Tibial artery (tissue), 4 donors: ENCODE data around the gene CERK.
A peak's percentile ranks its signal among the peaks of the same experiment; 100 is the strongest.

Experiments
- DNase-seq, 2 donors: peaks; one replicate each; pipeline ENCODE4 v3.0.0-alpha.2; 2019
- H3K27ac ChIP-seq, 2 donors: fragments of 200-600 bp; sonication (generic) in 1 of 2; 1 replicate in 1 of 2; 2 replicates in 1 of 2; pipeline ENCODE4 v1.5.1; 2018 to 2019; ENCODE audit warnings: mild to moderate bottlenecking in 1 of 2
- H3K27me3 ChIP-seq, 2 donors: fragments of 200-600 bp; sonication (generic) in 1 of 2; one replicate each; pipeline versions ENCODE4 v1.5.1 to v1.6.0; 2016 to 2019
- H3K36me3 ChIP-seq, 3 donors: fragments of 200-600 bp; sonication (generic) in 2 of 3; one replicate each; pipeline ENCODE4 v1.5.1; 2016 to 2019; ENCODE audit warnings: mild to moderate bottlenecking in 2 of 3
- H3K4me1 ChIP-seq, 4 donors: fragments of 200-600 bp; sonication (generic) in 2 of 4; 1 replicate in 3 of 4; 2 replicates in 1 of 4; pipeline ENCODE4 v1.5.1; 2016 to 2019
- H3K4me3 ChIP-seq, 2 donors: fragments of 200-600 bp; sonication (generic) in 1 of 2; 1 replicate in 1 of 2; 2 replicates in 1 of 2; pipeline ENCODE4 v1.5.1; 2018 to 2019; ENCODE audit warnings: mild to moderate bottlenecking in 2 of 2
- H3K9me3 ChIP-seq, 3 donors: fragments of 200-600 bp; sonication (generic) in 1 of 3; one replicate each; pipeline ENCODE4 v1.5.1; 2016 to 2019
- intact Hi-C: fragments of 100-400 bp; cut with DNase I; formaldehyde crosslinking; loops from one replicate; pipeline ENCODE4 v1.15.0; 2023; ENCODE audit warnings: low total_unique reads
- TF ChIP-seq, protein P1 (sequence below), 2 experiments: fragments of 200-600 bp in 1 of 2; fragments of 450-650 bp in 1 of 2; IDR thresholded peaks; one replicate each; pipeline ENCODE4 v1.5.1; 2017 to 2019; ENCODE audit warnings: antibody characterized with exemption in 2 of 2, mild to moderate bottlenecking in 1 of 2, moderate library complexity in 1 of 2

CERK gene

DNA sequence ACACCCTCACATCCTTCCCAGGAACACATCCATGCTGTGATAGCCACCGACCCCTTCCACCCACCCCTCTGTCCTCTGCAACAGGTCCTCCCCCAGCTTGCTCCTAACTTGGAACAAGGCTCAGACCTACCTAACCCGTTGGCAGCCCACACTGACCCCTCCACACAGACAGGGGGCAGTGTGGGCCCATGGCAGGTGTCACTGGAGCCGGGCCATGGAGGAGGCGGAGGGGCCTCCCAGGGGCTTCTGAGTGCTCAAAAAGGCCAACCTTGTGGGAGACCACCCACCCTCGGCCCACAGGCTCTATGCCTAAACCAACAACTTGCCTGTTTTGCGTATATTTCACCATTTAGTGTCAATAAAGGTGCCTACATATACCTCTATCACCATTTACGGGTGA lies 57.0 kb downstream of the CERK start:
- Histone ChIP-seq H3K9me3 (no peaks in the 10 kb centered on the region), H3K27me3 (no peaks in the 10 kb centered on the region), H3K36me3 (peaks cover 8 to 30% (median 15%) of the 10 kb centered on the region in 3 donors), H3K4me3 (no peak overlapping the region), H3K27ac (no peak overlapping the region), H3K4me1 (peaks cover 0 to 15% (median 8%) of the 10 kb centered on the region in 4 donors)
- TF ChIP-seq, protein P1, sequence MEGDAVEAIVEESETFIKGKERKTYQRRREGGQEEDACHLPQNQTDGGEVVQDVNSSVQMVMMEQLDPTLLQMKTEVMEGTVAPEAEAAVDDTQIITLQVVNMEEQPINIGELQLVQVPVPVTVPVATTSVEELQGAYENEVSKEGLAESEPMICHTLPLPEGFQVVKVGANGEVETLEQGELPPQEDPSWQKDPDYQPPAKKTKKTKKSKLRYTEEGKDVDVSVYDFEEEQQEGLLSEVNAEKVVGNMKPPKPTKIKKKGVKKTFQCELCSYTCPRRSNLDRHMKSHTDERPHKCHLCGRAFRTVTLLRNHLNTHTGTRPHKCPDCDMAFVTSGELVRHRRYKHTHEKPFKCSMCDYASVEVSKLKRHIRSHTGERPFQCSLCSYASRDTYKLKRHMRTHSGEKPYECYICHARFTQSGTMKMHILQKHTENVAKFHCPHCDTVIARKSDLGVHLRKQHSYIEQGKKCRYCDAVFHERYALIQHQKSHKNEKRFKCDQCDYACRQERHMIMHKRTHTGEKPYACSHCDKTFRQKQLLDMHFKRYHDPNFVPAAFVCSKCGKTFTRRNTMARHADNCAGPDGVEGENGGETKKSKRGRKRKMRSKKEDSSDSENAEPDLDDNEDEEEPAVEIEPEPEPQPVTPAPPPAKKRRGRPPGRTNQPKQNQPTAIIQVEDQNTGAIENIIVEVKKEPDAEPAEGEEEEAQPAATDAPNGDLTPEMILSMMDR (IDR thresholded peaks at IDR 0.05): no peak
- intact Hi-C loops: no loop called here
- no peak for DNase-seq

DNA sequence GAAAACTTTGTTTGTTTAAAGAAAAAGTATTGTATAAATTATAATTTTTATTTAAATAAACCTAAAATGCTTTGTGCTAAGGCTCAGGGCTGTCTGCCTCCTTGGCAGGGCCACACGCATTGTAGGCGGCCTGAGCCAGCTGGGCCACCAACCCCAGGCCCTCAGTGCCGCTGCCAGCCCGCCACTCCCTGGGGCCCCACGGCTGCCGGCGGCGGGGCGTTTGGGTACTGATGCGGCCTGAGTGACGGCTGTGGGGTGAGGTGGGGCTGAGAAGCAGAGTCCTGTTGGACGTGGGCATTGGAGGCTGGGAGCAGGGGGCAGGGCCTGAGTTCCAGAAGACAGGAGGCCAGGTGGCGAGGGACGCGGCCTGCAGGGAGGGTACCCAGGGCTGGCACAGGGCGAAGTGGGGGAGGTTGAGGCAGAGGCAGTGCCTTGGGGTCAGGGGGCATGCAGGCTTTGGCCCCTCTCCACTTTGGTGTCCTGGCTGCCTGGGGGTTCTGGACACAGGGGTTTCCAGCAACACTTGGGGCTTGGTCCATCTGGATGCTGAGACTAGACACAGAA lies 58.3 kb downstream of the CERK start:
- peaks cover 0 to 15% (median 8%) of the 10 kb centered on the region in 4 donors for H3K4me1 ChIP-seq
- no peaks in the 10 kb centered on the region for H3K9me3 ChIP-seq
- peaks cover 4 to 34% (median 4%) of the 10 kb centered on the region in 3 donors for H3K36me3 ChIP-seq
- H3K27me3 ChIP-seq: no peaks in the 10 kb centered on the region
- intact Hi-C loops: no loop called here
- no peak for DNase-seq
- no peak overlapping the region for H3K27ac ChIP-seq
- TF ChIP-seq, protein P1 (IDR thresholded peaks at IDR 0.05): no peak
- H3K4me3 ChIP-seq: no peak overlapping the region

DNA sequence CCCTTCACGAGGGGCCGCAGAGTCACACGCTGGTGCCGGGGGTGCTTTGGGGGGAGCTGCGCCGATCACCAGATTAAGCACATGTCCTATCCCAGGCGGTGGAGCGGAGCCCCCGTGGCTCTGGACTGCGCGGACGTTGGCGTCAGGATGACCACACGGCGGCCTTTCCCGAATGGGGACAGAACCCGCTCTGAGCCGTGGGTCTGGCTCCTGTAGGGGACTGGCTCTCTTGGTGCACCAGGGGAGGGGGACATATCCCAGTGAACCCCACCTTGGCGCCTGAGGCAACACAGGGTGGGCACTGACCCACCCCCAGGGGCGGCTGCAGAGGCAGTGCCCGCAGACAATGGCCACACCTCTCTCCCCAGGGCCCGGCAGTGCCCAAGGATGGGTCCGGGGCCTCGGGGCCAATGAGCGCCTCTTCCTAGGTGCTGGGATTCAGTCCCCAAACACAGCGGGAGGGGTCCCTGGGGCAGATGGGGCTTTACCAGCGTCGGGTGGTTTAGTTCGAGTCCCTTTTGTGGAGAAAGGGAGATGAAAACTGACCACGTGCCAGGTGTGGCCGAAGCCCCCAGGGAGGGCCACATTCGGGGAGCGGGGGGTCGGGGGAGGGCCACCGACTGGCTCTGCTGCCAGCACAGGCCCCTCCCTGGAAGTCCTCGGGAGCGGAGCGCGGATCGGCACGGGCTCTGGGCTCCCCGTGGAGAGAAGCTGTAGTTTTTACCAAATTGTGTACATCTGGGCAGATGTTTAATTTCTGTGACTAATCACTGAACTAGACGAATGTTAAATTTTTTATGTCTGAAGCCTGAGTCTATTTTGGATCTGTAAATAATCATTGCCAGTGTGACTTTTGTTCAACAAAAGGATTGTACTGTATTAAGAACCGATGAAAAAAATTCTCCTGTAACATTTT lies 59.0 kb downstream of the CERK start:
- TF ChIP-seq, protein P1 (IDR thresholded peaks at IDR 0.05): no peak
- Histone ChIP-seq H3K36me3 (peaks cover 0 to 41% (median 2%) of the 10 kb centered on the region in 3 donors), H3K27me3 (no peaks in the 10 kb centered on the region), H3K4me1 (peaks cover 0 to 15% (median 8%) of the 10 kb centered on the region in 4 donors), H3K4me3 (no peak overlapping the region), H3K9me3 (no peaks in the 10 kb centered on the region), H3K27ac (peak overlapping the region in 1 of 2 donors; percentile 5)
- no peak for DNase-seq
- intact Hi-C loops: no loop called here

DNA sequence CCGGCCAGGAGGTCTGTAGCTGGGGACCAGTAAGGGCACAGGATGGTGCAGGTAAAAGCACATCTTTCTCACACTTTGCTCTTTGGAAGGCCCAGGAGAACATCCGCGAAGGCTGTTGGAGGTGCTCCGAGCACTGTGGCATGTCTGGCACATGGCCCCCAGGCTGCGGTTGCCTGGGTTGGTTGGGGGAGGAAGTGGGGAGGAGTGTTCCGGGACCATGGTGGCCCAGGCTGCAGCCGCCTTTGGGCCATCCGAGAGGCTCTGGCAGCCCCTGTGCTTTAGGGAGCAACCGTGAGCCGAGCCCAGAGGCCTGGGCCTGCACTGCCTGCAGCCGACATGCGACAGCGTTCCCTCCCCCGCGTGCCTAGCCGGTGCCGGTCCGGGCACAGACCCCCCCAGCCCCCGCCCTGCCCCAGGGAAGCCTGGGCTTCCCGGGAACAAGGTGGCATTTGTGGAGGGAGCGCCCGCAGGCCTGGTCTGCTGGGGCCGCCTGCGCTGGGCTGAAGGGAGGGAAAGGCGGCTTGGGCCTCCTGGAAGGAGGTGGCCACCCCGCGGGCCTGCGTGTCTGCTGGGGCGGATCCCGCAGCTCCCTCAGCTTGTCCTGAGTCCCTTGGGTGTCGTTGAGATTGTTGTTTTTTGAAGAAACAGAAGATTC lies 59.9 kb downstream of the CERK start:
- no peak for DNase-seq
- no peak overlapping the region for H3K27ac ChIP-seq
- H3K4me3 ChIP-seq: no peak overlapping the region
- H3K9me3 ChIP-seq: no peaks in the 10 kb centered on the region
- peaks cover 0 to 50% (median 0%) of the 10 kb centered on the region in 3 donors for H3K36me3 ChIP-seq
- TF ChIP-seq, protein P1 (IDR thresholded peaks at IDR 0.05): no peak
- intact Hi-C loops: no loop called here
- H3K27me3 ChIP-seq: no peaks in the 10 kb centered on the region
- H3K4me1 ChIP-seq: peaks cover 0 to 15% (median 8%) of the 10 kb centered on the region in 4 donors

DNA sequence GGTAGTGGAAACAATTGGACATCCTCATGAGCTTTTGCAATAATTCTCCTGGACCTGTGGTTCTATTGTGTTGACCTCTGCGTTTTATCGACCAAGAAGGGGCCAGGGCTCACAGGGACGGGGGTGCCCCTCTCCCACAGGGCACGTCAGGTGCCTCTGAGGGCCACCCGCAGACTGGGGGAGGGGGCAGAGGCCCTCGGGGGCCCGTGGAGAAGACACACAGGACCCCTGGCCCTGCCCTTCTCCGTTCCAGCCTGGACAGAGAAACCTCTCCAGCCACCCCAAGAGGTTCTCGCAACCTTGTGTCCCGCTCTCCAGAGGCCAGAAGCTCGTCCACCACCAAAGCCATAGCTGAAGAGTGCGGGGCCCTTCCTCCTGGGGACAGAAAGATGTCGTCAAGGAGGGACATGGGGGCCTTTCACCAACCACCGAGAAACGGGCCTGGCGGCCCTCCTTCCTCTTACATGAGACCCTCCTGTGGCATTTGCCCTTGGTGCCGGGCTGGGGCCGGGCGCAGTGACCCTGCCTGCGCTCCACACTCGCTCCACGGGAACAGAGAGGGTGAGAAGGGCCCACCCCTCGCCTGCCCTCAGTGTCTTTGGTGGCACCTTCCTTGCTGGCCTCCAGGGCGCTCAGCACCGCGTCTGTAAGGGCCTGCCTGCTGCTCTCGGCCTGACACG lies 60.6 kb downstream of the CERK start:
- H3K9me3 ChIP-seq: no peaks in the 10 kb centered on the region
- peaks cover 0 to 15% (median 8%) of the 10 kb centered on the region in 4 donors for H3K4me1 ChIP-seq
- no peaks in the 10 kb centered on the region for H3K27me3 ChIP-seq
- no peak for DNase-seq
- H3K27ac ChIP-seq: no peak overlapping the region
- TF ChIP-seq, protein P1 (IDR thresholded peaks at IDR 0.05): no peak
- peaks cover 0 to 54% (median 0%) of the 10 kb centered on the region in 3 donors for H3K36me3 ChIP-seq
- H3K4me3 ChIP-seq: no peak overlapping the region
- intact Hi-C loops: no loop called here
